Measurements from ENCODE around the gene AKT2. TPM values are rescaled to one million over a fixed set of nuclear protein-coding genes. Genes with fewer than 3 reads are reported as not detected.

AKT2 gene
- polyA plus RNA-seq, 10 donors: 136 to 204 (median 166) TPM

GRCh38 chr19:40236366-40236765 lies 48.8 kb downstream of the AKT2 start:
- no peak for DNase-seq

DNA sequence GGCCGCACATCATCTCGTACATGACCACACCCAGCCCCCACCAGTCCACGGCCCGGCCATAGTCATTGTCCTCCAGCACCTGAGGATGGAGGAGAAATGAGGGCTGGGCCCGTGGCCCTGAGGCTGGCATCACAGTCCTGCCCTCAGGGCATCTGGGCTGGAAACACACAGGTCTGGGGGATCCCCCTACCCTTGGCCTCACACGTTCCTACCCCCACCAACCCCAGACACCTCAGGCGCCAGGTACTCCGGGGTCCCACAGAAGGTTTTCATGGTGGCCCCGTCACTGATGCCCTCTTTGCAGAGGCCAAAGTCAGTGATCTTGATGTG lies 49.2 kb downstream of the AKT2 start:
- DNase-seq: no peak

DNA sequence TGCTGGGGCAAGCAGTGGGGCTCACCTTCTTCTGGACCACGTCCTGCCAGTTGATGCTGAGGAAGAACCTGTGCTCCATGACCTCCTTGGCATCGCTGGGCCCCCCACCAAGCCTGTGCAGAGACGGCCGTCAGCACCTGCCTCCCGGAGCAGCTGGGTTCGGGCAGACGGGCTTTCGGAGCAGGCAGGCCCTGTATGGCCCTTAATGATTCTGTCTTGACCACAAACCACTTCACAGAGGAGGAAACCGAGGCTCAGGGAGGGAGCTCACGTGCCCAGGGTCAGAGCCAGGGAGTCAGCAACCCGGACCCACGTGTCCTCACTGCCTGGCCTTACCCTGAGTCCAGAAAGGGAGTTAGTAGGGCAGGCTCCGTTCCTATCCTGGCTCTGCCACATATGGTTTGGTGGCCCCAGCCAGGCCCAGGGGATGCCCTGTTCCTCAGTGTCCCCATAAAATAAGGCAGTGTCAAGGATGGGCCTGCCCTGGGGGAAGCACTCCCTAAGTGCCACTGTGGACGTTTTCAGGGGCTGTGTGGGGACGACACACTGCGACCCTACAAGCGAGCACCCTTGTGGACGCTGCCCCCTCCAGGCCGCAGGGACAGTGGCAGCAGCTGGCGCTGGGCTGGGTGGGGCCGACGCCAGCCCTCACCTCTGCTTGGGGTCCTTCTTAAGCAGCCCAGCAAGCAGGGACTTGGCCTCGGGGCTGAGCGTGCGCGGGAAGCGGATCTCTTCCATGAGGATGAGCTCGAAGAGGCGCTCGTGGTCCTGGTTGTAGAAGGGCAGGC lies 49.7 kb downstream of the AKT2 start:
- DNase-seq: no peak

DNA sequence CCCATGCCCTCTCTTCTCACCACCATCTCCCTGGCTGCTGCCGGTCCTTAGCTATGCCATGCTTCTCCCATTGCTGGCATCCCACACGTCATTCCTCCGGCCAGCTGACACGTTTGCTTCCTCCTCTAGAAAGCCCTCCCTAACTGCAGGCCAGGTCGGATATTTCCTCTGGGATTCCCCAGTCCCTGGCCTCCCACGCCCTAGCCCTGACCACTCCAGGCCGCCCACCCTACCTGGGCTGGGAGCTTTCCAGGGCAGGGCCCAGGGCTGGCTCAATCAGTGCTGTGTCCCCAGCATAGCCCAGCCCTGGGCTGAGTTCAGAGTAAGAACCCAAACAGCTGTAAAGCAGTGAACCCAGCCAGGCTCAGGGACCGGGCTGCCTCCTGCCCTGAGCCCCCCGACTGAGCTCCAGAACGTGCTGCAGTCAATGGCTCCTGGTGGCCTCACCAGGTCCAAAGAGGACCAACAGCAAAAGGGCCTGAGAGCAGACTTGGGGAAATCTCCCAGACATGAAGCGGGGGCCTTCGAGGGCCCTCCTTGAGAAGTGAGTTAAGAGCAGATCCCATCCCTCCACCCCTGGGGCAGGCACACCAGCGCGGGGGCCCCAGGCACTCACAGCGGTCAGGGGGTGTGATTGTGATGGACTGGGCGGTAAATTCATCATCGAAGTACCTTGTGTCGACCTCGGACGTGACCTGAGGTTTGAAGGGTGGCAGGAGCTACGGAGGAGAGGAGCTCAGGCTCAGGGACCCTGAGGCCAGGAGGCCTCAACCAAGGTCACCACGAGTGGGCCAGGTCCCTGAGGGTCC lies 50.5 kb downstream of the AKT2 start:
- no peak for DNase-seq

DNA sequence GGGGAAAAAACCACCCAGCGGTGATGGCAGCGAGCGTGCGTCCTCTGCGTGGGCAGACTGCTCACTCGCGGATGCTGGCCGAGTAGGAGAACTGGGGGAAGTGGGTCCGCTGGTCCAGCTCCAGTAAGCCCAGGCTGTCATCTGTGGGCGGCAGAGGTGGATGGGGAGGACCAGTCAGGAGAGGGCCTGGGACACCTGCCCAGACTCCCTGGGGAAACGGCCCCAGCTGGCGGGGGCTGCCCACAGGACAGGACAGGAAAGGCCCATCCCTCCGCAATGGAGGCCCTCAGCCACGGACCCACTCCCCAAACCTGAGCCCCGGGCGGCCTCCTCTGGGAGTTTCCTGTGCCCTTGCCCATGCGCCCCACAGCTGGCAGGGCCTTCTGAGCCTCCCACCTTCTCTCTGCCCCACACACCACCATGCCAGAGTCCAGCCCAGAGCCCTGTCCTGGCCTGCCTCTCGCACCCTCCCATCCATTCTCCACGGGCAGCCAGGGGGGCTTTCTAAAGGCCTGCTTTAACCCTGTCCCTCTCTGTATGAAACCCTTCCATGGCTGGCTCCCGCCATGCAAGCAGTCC lies 51.2 kb downstream of the AKT2 start:
- no peak for DNase-seq

DNA sequence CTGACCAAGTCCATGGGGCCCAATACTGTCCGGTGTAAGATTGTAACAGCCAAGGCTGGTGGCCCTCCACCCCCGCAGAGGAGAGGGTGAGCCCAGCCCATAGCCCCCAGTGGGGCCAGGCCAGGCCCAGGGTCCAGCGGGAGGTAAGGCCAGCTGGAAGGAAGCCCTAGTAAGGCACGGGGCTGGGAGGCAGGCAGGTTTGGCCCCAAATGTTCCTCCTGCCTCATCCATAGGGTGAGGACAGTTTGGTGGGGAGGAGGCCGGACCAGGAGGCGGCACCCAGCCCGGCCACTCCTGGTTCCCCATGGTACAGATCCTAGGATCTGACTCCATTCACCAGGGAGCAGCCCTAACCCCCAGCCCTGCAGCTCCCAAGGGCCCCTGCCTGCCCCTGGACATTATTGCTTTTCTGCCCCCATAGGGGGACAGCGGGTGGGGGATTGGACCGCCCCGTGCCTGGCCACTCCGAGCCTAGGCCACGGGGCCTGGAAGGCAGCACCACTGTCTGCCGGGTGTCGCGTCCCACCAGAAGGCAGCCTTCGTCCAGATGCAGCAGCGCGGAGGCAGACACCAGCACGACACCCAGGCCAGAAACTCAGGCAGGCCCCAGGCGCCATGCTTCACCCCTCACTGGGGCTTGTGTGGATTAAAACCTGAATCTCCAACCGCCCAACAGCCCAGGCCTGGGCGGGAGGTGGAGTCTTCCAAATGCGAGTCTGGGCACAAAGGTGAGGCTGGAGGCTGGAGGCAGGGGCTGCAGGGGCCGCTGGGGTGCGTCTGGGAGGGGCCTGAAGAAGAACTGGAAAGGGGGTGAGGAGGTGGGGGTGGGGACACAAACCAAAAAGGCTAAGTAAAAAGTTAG lies 52.0 kb downstream of the AKT2 start:
- DNase-seq: no peak

DNA sequence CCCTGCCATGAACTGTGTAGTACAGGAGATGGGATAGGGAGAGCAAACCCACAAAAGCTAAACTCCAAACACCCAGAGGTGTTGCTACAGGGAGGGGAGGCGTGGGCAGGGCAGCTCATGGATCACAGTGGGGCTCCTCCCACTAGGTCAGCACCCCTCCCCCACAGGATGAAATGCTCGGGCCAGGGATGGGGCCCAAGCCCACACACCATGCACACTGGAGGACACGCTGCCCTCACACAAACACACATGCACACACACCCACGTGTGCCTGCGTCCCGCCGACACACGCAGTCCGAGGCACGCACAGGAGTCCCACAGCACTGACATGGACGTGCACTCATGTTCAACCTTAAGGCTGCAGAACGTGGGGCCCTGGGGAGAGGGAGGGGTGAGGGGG lies 52.7 kb downstream of the AKT2 start:
- no peak for DNase-seq

GRCh38 chr19:40231544-40232424 lies 53.4 kb downstream of the AKT2 start:
- DNase-seq: no peak

GRCh38 chr19:40231057-40231456 lies 54.1 kb downstream of the AKT2 start:
- DNase-seq: no peak

DNA sequence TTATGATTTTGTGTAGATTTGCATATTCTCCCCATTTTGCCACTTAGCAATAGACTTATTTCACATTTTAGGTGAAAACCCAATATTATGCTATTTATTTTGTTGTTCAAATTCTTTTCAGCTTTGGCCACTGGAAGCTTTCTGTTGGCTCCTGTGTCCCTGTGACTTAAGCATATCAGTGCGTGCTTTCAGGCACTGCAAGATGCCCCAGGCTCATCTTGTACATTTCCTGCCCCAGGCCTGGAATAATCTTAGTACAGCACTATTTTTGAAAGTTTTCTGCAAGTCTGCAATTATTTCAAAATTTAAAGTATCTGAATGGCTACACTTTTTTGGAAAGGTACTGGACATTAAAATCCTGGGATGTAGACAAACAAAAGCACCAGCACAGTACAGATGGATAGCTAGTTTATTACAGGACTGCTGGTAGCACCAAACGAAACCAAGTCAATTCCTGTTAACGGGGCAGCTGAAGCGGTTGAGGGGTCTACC lies 55.2 kb downstream of the AKT2 start:
- no peak for DNase-seq

DNA sequence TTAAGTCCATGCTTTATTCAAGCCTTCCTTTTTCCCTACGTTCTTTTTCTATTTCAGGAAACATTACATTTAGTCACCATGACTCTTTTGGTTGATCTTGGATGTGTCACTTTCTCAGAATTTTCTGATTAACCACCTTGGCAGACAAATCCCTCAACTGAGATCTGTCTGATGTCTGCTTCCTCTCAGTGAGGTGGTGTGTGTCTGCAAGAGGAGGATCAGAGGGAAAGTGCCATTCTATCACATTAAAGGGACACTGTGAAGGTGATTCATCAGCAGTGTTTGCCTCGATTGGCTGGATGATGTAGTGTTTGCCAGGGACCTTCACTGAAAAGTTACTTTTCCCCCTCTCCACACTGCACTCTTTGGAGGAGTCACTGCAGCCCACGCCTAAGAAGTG lies 55.7 kb downstream of the AKT2 start:
- DNase-seq: peak in 1 of 3 donors; percentile 17

DNA sequence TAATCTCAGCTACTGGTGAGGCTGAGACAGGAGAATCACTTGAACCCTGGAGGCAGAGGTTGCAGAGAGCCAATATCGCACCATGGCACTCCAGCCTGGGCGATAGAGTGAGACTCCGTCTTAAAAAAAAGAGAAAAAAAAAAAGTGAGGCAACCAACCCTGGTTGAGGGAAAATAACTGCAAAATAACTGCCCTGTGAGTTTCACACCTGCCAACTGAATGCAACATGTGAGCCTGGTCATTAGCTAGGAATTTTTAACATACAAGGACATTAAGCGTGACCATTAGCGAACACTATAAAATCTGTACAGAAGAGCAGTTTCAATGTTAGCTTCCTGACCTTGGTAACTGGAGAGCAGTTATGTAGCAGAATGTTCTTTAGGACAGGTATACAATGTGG lies 56.3 kb downstream of the AKT2 start:
- DNase-seq: no peak

DNA sequence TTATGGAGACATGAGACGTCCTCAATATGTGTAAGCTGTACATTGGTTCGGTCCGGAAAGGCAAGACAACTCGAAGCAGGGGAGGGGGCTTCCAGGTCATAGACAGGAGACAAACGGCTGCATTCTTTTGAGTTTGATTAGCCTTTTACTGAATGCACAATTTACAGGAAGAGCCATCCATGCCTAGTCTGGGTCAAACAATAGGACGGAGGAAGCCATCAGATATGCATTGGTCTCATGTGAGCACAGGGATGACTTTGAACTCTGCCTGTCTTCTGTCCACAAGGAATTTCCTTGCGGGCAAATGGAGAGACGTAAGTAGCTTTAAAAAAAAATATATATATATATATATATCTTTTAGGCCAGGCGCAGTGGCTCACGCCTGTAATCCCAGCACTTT lies 56.8 kb downstream of the AKT2 start:
- no peak for DNase-seq

DNA sequence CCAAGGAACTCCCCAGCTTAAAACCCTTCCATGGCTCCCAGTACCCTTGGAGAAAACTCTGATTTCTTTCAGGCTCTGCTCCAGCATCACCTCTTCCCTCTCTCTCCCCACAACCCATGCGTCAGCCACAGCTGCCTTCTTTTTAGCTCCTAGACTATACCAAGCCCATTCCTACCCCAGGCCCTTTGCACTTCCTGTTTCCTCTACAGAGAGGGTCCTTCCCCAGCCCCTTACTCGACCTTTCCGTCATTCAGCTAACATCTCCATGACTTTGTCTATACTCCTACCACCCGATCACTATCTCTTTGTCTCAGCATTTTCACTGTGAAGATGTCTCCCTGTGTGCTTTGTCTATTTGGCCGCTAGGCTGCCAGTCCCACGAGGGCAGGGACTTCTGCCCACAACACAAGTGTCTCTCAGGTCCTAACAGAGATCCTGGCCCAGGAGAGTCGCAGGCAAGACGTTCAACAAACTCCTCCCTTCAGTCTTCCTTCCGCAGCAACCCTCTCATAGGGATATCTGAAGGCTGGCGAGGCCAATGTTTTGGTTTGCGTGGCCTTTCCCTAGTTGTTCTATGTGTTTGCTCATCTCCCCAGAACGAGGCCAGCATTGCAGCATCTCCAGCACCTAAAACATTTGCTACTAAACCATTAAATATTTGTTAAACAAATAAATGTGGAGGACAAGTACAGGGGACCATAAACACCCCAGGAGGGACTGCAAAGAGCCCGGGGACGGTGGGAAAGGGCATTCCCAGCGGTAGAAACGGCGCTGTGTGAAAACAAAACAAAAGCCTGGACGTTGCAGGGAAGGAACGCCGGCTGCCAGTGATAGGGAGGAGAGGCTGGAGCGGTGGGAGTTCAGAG lies 59.5 kb downstream of the AKT2 start:
- DNase-seq: peak in 1 of 3 donors; percentile 52

DNA sequence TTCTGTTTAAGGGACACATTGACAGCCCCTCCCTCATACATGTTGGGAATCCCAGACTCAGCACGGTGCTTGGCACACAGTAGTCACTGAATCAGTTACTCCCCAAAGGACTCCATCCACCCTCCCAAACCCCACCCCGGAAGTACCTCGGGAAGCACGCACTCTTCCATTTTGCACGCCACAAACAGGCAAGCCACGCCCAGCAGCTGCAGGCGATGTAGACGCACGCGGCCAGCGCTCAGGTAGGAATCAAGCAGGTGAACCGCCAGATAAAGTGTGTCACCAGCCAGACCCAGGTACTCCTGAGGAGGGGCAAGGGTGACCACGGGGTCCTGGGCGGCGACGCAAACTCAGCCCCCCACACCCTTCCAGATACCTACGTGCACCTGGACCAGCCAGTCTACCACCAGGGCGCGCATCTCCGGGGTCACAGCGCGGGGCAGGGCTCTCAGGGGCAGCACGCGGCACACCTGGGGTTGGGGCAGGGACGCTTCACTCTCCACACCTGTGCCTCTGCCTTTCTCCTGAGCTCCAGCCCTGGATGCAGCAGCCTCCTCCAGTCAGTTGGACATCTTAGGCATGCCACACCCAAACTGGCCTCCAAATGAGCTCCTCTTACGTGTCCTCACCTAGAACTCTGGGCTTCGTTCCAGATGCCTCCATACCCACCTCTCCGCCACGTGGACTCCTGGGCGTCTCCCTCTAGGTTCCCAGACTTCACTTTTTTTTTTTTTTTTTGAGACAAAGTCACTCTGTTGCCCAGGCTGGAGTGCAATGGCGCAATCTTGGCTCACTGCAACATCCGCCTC lies 60.6 kb downstream of the AKT2 start:
- no peak for DNase-seq

GRCh38 chr19:40223135-40223822 lies 61.9 kb downstream of the AKT2 start:
- DNase-seq: no peak

DNA sequence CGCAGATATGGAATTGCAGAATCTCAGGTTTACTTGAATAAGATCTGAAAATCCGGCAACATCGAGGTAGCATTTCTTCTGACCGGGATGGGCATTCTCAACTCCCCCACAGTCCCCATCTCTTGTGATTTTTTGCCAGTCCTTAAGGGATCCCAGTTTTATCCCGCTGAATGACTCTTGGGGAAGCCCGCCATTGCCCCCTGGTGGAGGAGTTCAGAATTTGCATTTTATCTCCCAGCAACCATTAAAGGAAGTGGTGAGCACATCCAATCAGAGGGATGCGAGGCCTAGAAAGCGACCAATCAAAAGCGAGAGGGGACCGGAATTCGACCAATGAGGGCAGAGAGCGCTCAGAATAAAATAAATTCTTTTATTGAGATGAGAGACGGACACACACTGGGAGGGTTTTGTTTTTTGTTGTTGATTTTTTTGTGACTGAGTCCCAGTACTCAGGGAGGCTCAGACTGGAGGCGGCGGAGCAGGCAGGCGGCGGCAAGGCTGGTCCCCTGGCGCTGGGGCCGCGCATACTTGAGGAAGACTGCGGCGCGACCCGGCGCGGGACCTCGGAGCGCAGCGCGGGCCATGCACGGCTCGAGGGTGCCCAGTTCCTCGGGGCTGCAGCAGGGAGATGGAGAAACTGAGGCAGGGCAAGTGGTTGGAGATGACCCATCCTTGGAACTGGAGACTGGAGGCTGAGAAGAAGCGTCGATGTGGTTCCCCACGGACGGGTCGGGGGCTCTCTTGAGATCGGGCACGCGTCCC lies 63.1 kb downstream of the AKT2 start:
- peak; percentile 82 to 86 (median 84) for DNase-seq

Data from muscle of back (tissue), 11 donors.